IPS DF 6.9 (cell line): ENCODE measurements around the gene TXN2.
"Not testable (repeated sequence)": the region's sequence is repeated elsewhere in the genome, so short reads cannot be mapped to it uniquely, and the experiment has no call there.

Experiments used
- DNase-seq: peaks from one replicate; pipeline ENCODE4 v3.0.0-alpha.2; 2013; ENCODE audit warnings: low read depth, low spot score
- H3K27ac ChIP-seq: one replicate; pipeline ENCODE4 v1.5.1; 2013; ENCODE audit warnings: low read length, control low read depth
- H3K27me3 ChIP-seq: 2 replicates; pipeline ENCODE4 v1.6.1; 2013; ENCODE audit warnings: mild to moderate bottlenecking, low read length; ENCODE audit not compliant: control insufficient read depth, insufficient read depth
- H3K36me3 ChIP-seq: 2 replicates; pipeline ENCODE4 v1.6.1; 2013; ENCODE audit warnings: low read length; ENCODE audit not compliant: control insufficient read depth, insufficient read depth
- H3K4me1 ChIP-seq: 2 replicates; pipeline ENCODE4 v1.6.1; 2013; ENCODE audit warnings: low read length; ENCODE audit not compliant: control insufficient read depth, insufficient read depth
- H3K4me3 ChIP-seq: 2 replicates; pipeline ENCODE4 v1.5.1; 2013; ENCODE audit warnings: mild to moderate bottlenecking, low read length
- H3K9me3 ChIP-seq: 2 replicates; pipeline ENCODE4 v1.6.1; 2013; ENCODE audit warnings: low read length, inconsistent platforms; ENCODE audit not compliant: control insufficient read depth, insufficient read depth
- WGBS: extraction: QIAGEN DNeasy Blood & Tissue Kit; methylation state at CpG from one replicate; pipeline ENCODE4 v1.1.7; 2013; ENCODE audit warnings: mixed read lengths, missing lambda C conversion rate; ENCODE audit not compliant: insufficient read length, insufficient coverage; 5-methylcytosine and 5-hydroxymethylcytosine counted together

TXN2 gene

GRCh38 chr22:36427952-36428351, 53.5 kb downstream of the TXN2 start:
- H3K27ac ChIP-seq, H3K36me3 ChIP-seq, H3K27me3 ChIP-seq, H3K4me3 ChIP-seq, H3K9me3 ChIP-seq, H3K4me1 ChIP-seq, DNase-seq: not testable (repeated sequence)
- WGBS, result no CpG with 5 or more reads among the region's 11 CpGs

GRCh38 chr22:36425977-36426523, 55.4 kb downstream of the TXN2 start:
- Histone ChIP-seq H3K27me3 (no peaks in the 10 kb centered on the region), H3K4me3 (no peak overlapping the region), H3K9me3 (no peaks in the 10 kb centered on the region), H3K4me1 (no peaks in the 10 kb centered on the region), H3K27ac (no peak overlapping the region), H3K36me3 (no peaks in the 10 kb centered on the region)
- no peak for DNase-seq
- WGBS, result no CpG with 5 or more reads among the region's 2 CpGs

- no CpG with 5 or more reads among the region's 5 CpGs for WGBS
- no peak for DNase-seq
- Histone ChIP-seq H3K27ac (no peak overlapping the region), H3K4me3 (no peak overlapping the region), H3K27me3 (no peaks in the 10 kb centered on the region), H3K36me3 (no peaks in the 10 kb centered on the region), H3K9me3 (no peaks in the 10 kb centered on the region), H3K4me1 (no peaks in the 10 kb centered on the region)
These were observed 56.4 kb downstream of the TXN2 start for GRCh38 chr22:36424901-36425579.

GRCh38 chr22:36424466-36424865, 57.0 kb downstream of the TXN2 start:
- not testable (repeated sequence) for H3K27ac ChIP-seq, H3K4me3 ChIP-seq, H3K9me3 ChIP-seq, H3K4me1 ChIP-seq, H3K36me3 ChIP-seq, DNase-seq, H3K27me3 ChIP-seq
- no CpG with 5 or more reads among the region's 5 CpGs for WGBS

- no CpG with 5 or more reads among the region's 16 CpGs for WGBS
- Histone ChIP-seq H3K9me3 (no peaks in the 10 kb centered on the region), H3K4me3 (no peak overlapping the region), H3K36me3 (no peaks in the 10 kb centered on the region), H3K27ac (no peak overlapping the region), H3K4me1 (no peaks in the 10 kb centered on the region), H3K27me3 (no peaks in the 10 kb centered on the region)
- no peak for DNase-seq
These were observed 57.7 kb downstream of the TXN2 start for GRCh38 chr22:36423461-36424404.

GRCh38 chr22:36422287-36423014, 59.0 kb downstream of the TXN2 start:
- no peak for DNase-seq
- Histone ChIP-seq H3K36me3 (no peaks in the 10 kb centered on the region), H3K9me3 (no peaks in the 10 kb centered on the region), H3K27ac (no peak overlapping the region), H3K27me3 (no peaks in the 10 kb centered on the region), H3K4me1 (no peaks in the 10 kb centered on the region), H3K4me3 (no peak overlapping the region)
- no CpG with 5 or more reads among the region's 14 CpGs for WGBS

GRCh38 chr22:36419912-36420882, 61.2 kb downstream of the TXN2 start:
- no peak overlapping the region for H3K27ac ChIP-seq
- H3K27me3 ChIP-seq, result no peaks in the 10 kb centered on the region
- no CpG with 5 or more reads among the region's 21 CpGs for WGBS
- no peaks in the 10 kb centered on the region for H3K36me3 ChIP-seq
- H3K4me1 ChIP-seq, result no peaks in the 10 kb centered on the region
- H3K9me3 ChIP-seq, result no peaks in the 10 kb centered on the region
- DNase-seq, result no peak
- no peak overlapping the region for H3K4me3 ChIP-seq

- no CpG with 5 or more reads among the region's 13 CpGs for WGBS
- DNase-seq, result no peak
- no peaks in the 10 kb centered on the region for H3K4me1 ChIP-seq
These were observed 62.1 kb downstream of the TXN2 start for GRCh38 chr22:36419177-36419911.

GRCh38 chr22:36417281-36417686, 64.2 kb downstream of the TXN2 start:
- Histone ChIP-seq H3K4me3 (no peak overlapping the region), H3K27ac (no peak overlapping the region)

More at GRCh38 chr22:36419177-36419911, 62.1 kb downstream of the TXN2 start:
- H3K27me3 ChIP-seq, result no peaks in the 10 kb centered on the region
- H3K36me3 ChIP-seq, result no peaks in the 10 kb centered on the region
- no peak overlapping the region for H3K4me3 ChIP-seq
- no peak overlapping the region for H3K27ac ChIP-seq
- no peaks in the 10 kb centered on the region for H3K9me3 ChIP-seq

More at GRCh38 chr22:36417281-36417686, 64.2 kb downstream of the TXN2 start:
- WGBS, result no CpG with 5 or more reads among the region's 9 CpGs
- DNase-seq, result no peak
- no peaks in the 10 kb centered on the region for H3K27me3 ChIP-seq
- H3K36me3 ChIP-seq, result no peaks in the 10 kb centered on the region
- no peaks in the 10 kb centered on the region for H3K4me1 ChIP-seq
- H3K9me3 ChIP-seq, result no peaks in the 10 kb centered on the region
